Mesenchymal stem cell (in vitro differentiated cells and primary cell): Measurements from ENCODE around the gene LSR.
A peak's percentile ranks its signal among the peaks of the same experiment; 100 is the strongest.

Experiments used
- DNase-seq: peaks from one replicate; pipeline ENCODE4 v3.0.0-alpha.2; 2013
- H2AFZ ChIP-seq: one replicate; pipeline ENCODE4 v1.6.1; 2013; ENCODE audit warnings: low read depth, mild to moderate bottlenecking, control low read depth, inconsistent platforms, low read length, moderate library complexity
- H2AK5ac ChIP-seq: 2 replicates; pipeline ENCODE4 v1.6.1; 2013; ENCODE audit warnings: low read length, moderate library complexity, mild to moderate bottlenecking, inconsistent platforms; ENCODE audit not compliant: severe bottlenecking
- H2BK120ac ChIP-seq: one replicate; pipeline ENCODE4 v1.6.1; 2013; ENCODE audit warnings: low read depth, mild to moderate bottlenecking, inconsistent platforms, low read length, moderate library complexity
- H2BK12ac ChIP-seq, 2 experiments: one replicate each; pipeline ENCODE4 v1.6.1; 2013; ENCODE audit warnings: inconsistent platforms in 2 of 2, low read length in 2 of 2, mild to moderate bottlenecking in 2 of 2, moderate library complexity in 2 of 2, control low read depth in 1 of 2
- H2BK15ac ChIP-seq: one replicate; pipeline ENCODE4 v1.6.1; 2013; ENCODE audit warnings: mild to moderate bottlenecking, low read depth, inconsistent platforms; ENCODE audit not compliant: poor library complexity, severe bottlenecking
- H2BK5ac ChIP-seq: 2 replicates; pipeline ENCODE4 v1.6.1; 2013; ENCODE audit warnings: low read depth, mild to moderate bottlenecking, low read length, control low read depth, inconsistent platforms; ENCODE audit not compliant: poor library complexity, severe bottlenecking
- H3K14ac ChIP-seq, 2 experiments: one replicate each; pipeline ENCODE4 v1.6.1; 2013; ENCODE audit warnings: inconsistent platforms in 2 of 2, low read length in 2 of 2, control low read depth in 1 of 2, mild to moderate bottlenecking in 1 of 2, moderate library complexity in 1 of 2
- H3K18ac ChIP-seq, 2 experiments: one replicate each; pipeline ENCODE4 v1.6.1; 2013; ENCODE audit warnings: inconsistent platforms in 2 of 2, low read length in 2 of 2, control low read depth in 1 of 2, low read depth in 1 of 2, mild to moderate bottlenecking in 1 of 2
- H3K23ac ChIP-seq, 2 experiments: one replicate each; pipeline ENCODE4 v1.6.1; 2013; ENCODE audit warnings: inconsistent platforms in 2 of 2, low read length in 2 of 2, mild to moderate bottlenecking in 2 of 2, moderate library complexity in 2 of 2, control low read depth in 1 of 2
- H3K27ac ChIP-seq: 2 replicates; pipeline ENCODE4 v1.5.1; 2013; ENCODE audit warnings: mild to moderate bottlenecking, moderate library complexity, low read length, control low read depth, inconsistent platforms; ENCODE audit not compliant: poor library complexity, severe bottlenecking
- H3K27me3 ChIP-seq, 2 experiments: 2 replicates each; pipeline versions ENCODE4 v1.6.1 to v1.7.0; 2013; ENCODE audit warnings: low read length in 2 of 2, mild to moderate bottlenecking in 2 of 2, moderate library complexity in 2 of 2, control low read depth in 1 of 2, inconsistent platforms in 1 of 2; ENCODE audit not compliant: control insufficient read depth in 1 of 2, insufficient read depth in 1 of 2
- H3K36me3 ChIP-seq, 2 experiments: 2 replicates each; pipeline versions ENCODE4 v1.6.1 to v1.7.0; 2013; ENCODE audit warnings: low read length in 2 of 2, control low read depth in 1 of 2, inconsistent platforms in 1 of 2, low read depth in 1 of 2, mild to moderate bottlenecking in 1 of 2; ENCODE audit not compliant: insufficient read depth in 2 of 2, control insufficient read depth in 1 of 2
- H3K4ac ChIP-seq, 2 experiments: one replicate each; pipeline ENCODE4 v1.6.1; 2013; ENCODE audit warnings: inconsistent platforms in 2 of 2, low read length in 2 of 2, mild to moderate bottlenecking in 2 of 2, moderate library complexity in 2 of 2, control low read depth in 1 of 2, low read depth in 1 of 2
- H3K4me1 ChIP-seq: 2 replicates; pipeline ENCODE4 v1.6.1; 2013; ENCODE audit warnings: low read depth, low read length, control low read depth; ENCODE audit not compliant: control insufficient read depth, insufficient read depth
- H3K4me2 ChIP-seq: 2 replicates; pipeline ENCODE4 v1.6.1; 2013; ENCODE audit warnings: low read length, mild to moderate bottlenecking, inconsistent platforms; ENCODE audit not compliant: poor library complexity, severe bottlenecking
- H3K4me3 ChIP-seq, 2 experiments: 2 replicates each; pipeline versions ENCODE4 v1.5.1 to v1.7.0; 2013; ENCODE audit warnings: low read length in 2 of 2, mild to moderate bottlenecking in 2 of 2, control low read depth in 1 of 2, low read depth in 1 of 2; ENCODE audit not compliant: insufficient read depth in 1 of 2
- H3K79me1 ChIP-seq: replicated peaks from 2 replicates; pipeline ENCODE4 v1.6.1; 2013; ENCODE audit warnings: mild to moderate bottlenecking, control low read depth, low read length, inconsistent platforms; ENCODE audit not compliant: poor library complexity, severe bottlenecking
- H3K9ac ChIP-seq: 2 replicates; pipeline ENCODE4 v1.7.0; 2013; ENCODE audit warnings: mild to moderate bottlenecking, low read length, moderate library complexity
- H3K9me3 ChIP-seq: 2 replicates; pipeline ENCODE4 v1.7.0; 2013; ENCODE audit warnings: mild to moderate bottlenecking, low read length; ENCODE audit not compliant: control insufficient read depth
- H4K8ac ChIP-seq: one replicate; pipeline ENCODE4 v1.6.1; 2013; ENCODE audit warnings: inconsistent platforms, mild to moderate bottlenecking, low read length, moderate library complexity
- H4K91ac ChIP-seq: one replicate; pipeline ENCODE4 v1.6.1; 2013; ENCODE audit warnings: mild to moderate bottlenecking, low read length, inconsistent platforms
- WGBS: methylation state at CpG from one replicate; pipeline ENCODE4 v1.1.7; 2013; ENCODE audit warnings: mixed read lengths; 5-methylcytosine and 5-hydroxymethylcytosine counted together

Gene LSR

GRCh38 chr19:35297922-35298321 is 49.1 kb downstream of the LSR start:
- Histone ChIP-seq H2BK15ac (no peak overlapping the region), H2BK5ac (no peak overlapping the region), H3K23ac (no peak overlapping the region), H3K36me3 (no peaks in the 10 kb centered on the region), H2BK12ac (no peak overlapping the region), H3K14ac (peak overlapping the region in 1 of 2 experiments; percentile 27), H3K4me3 (no peak overlapping the region), H3K79me1 (no peaks in the 10 kb centered on the region), H3K27ac (no peak overlapping the region), H3K9me3 (no peaks in the 10 kb centered on the region), H3K4ac (no peak overlapping the region), H3K9ac (no peak overlapping the region), H3K27me3 (peaks cover 0 to 78% of the 10 kb centered on the region in 2 experiments), H2BK120ac (no peak overlapping the region), H3K4me2 (no peak overlapping the region), H3K4me1 (no peaks in the 10 kb centered on the region), H4K91ac (peak overlapping the region; percentile 7), H2AK5ac (no peak overlapping the region), H2AFZ (no peak overlapping the region), H4K8ac (no peak overlapping the region), H3K18ac (no peak overlapping the region)
- DNase-seq = no peak
- 96% methylated on average over 2 of the region's 2 CpGs for WGBS

GRCh38 chr19:35298561-35298972 is 49.8 kb downstream of the LSR start:
- Histone ChIP-seq H3K27me3 (peaks cover 3 to 77% of the 10 kb centered on the region in 2 experiments), H3K23ac (peak overlapping the region in 1 of 2 experiments; percentile 28), H3K9me3 (no peaks in the 10 kb centered on the region), H2BK12ac (no peak overlapping the region), H3K9ac (no peak overlapping the region), H2BK5ac (no peak overlapping the region), H3K4me1 (no peaks in the 10 kb centered on the region), H4K8ac (no peak overlapping the region), H2BK15ac (no peak overlapping the region), H2BK120ac (no peak overlapping the region), H3K4me2 (no peak overlapping the region), H3K36me3 (no peaks in the 10 kb centered on the region), H3K4ac (no peak overlapping the region), H3K27ac (no peak overlapping the region), H2AK5ac (no peak overlapping the region), H4K91ac (no peak overlapping the region), H3K4me3 (no peak overlapping the region), H3K14ac (peak overlapping the region in 1 of 2 experiments; percentile 37), H3K79me1 (no peaks in the 10 kb centered on the region), H2AFZ (no peak overlapping the region), H3K18ac (no peak overlapping the region)
- no peak for DNase-seq
- WGBS = 93% methylated on average over 5 of the region's 5 CpGs

- H3K4me2 ChIP-seq = no peak overlapping the region
- H3K4me3 ChIP-seq = no peak overlapping the region
- no peak overlapping the region for H3K4ac ChIP-seq
- no peak overlapping the region for H4K91ac ChIP-seq
- H2BK120ac ChIP-seq = no peak overlapping the region
- H3K9me3 ChIP-seq = no peaks in the 10 kb centered on the region
- H3K18ac ChIP-seq = no peak overlapping the region
- H3K23ac ChIP-seq = no peak overlapping the region
- H2BK12ac ChIP-seq = no peak overlapping the region
- H3K9ac ChIP-seq = no peak overlapping the region
- no peak overlapping the region for H2AK5ac ChIP-seq
- H2AFZ ChIP-seq = no peak overlapping the region
- H4K8ac ChIP-seq = no peak overlapping the region
- no peaks in the 10 kb centered on the region for H3K36me3 ChIP-seq
- H3K4me1 ChIP-seq = no peaks in the 10 kb centered on the region
- H3K27ac ChIP-seq = no peak overlapping the region
- peaks cover 8 to 74% of the 10 kb centered on the region in 2 experiments for H3K27me3 ChIP-seq
- H3K14ac ChIP-seq = no peak overlapping the region
- no peak for DNase-seq
- 66% methylated on average over 32 of the region's 55 CpGs for WGBS
- H2BK15ac ChIP-seq = no peak overlapping the region
- no peak overlapping the region for H2BK5ac ChIP-seq
- H3K79me1 ChIP-seq = no peaks in the 10 kb centered on the region
Measured at GRCh38 chr19:35299523-35300338, 50.9 kb downstream of the LSR start.

GRCh38 chr19:35300339-35300649 is 51.5 kb downstream of the LSR start:
- H3K4me3 ChIP-seq = no peak overlapping the region
- H2BK5ac ChIP-seq = no peak overlapping the region
- H2BK15ac ChIP-seq = no peak overlapping the region
- no peaks in the 10 kb centered on the region for H3K9me3 ChIP-seq
- no peak overlapping the region for H2AK5ac ChIP-seq
- no peak overlapping the region for H3K18ac ChIP-seq
- no peak overlapping the region for H3K23ac ChIP-seq
- H3K27me3 ChIP-seq = peaks cover 8 to 73% of the 10 kb centered on the region in 2 experiments
- no peak overlapping the region for H2BK120ac ChIP-seq
- no peaks in the 10 kb centered on the region for H3K79me1 ChIP-seq
- no peak for DNase-seq
- H3K14ac ChIP-seq = no peak overlapping the region
- H3K4me2 ChIP-seq = no peak overlapping the region
- 90% methylated on average over 10 of the region's 10 CpGs for WGBS
- H4K8ac ChIP-seq = no peak overlapping the region
- H3K27ac ChIP-seq = no peak overlapping the region
- no peak overlapping the region for H3K9ac ChIP-seq
- H4K91ac ChIP-seq = no peak overlapping the region
- no peak overlapping the region for H3K4ac ChIP-seq
- H2AFZ ChIP-seq = no peak overlapping the region
- H3K4me1 ChIP-seq = no peaks in the 10 kb centered on the region
- no peaks in the 10 kb centered on the region for H3K36me3 ChIP-seq
- no peak overlapping the region for H2BK12ac ChIP-seq
